B cell (primary cell): ENCODE results near the gene PPT2. TPM values are rescaled to one million over a fixed set of nuclear protein-coding genes. Genes with fewer than 3 reads are reported as not detected.

ENCODE experiments used
- ATAC-seq: fragments of 200-7000 bp; cut with Tn5 transposase; one replicate; pipeline ENCODE4 v1.10.0; 2021; ENCODE audit warnings: low read depth, mild to moderate bottlenecking, moderate number of reproducible peaks, moderate library complexity
- CTCF ChIA-PET: fragments of 350-600 bp; sonication (Branson Sonifier 250); formaldehyde crosslinking; loops from one replicate; lab custom pipeline; 2021; ENCODE audit warnings: antibody characterized with exemption, inconsistent platforms; lab: Charles Lee
- POLR2A ChIA-PET: fragments of 350-600 bp; sonication (Branson Sonifier 250); formaldehyde crosslinking; loops from one replicate; lab custom pipeline; 2021; ENCODE audit warnings: antibody characterized with exemption; lab: Charles Lee
- DNase-seq: peaks from one replicate; pipeline ENCODE4 v3.0.0; 2013
- H2AFZ ChIP-seq: 2 replicates; pipeline ENCODE4 v1.6.1; 2012; ENCODE audit warnings: mild to moderate bottlenecking, low read depth, low read length; ENCODE audit not compliant: insufficient read depth, poor library complexity, severe bottlenecking
- H3K27ac ChIP-seq, 2 donors: 1 replicate in 1 of 2; 2 replicates in 1 of 2; pipeline ENCODE4 v1.5.1; 2012 to 2013; ENCODE audit warnings: low read length in 2 of 2, mild to moderate bottlenecking in 2 of 2, moderate library complexity in 1 of 2
- H3K27me3 ChIP-seq, 4 experiments: fragments of 200-600 bp in 1 of 4; sonication (generic) in 1 of 4; replicated peaks in 1 of 4; 1 replicate in 2 of 4; 2 replicates in 2 of 4; pipeline versions ENCODE4 v1.6.1 to v1.7.0; 2013 to 2016; ENCODE audit warnings: low read length in 3 of 4, mild to moderate bottlenecking in 2 of 4, mixed read lengths in 1 of 4, moderate library complexity in 1 of 4; ENCODE audit not compliant: insufficient read depth in 4 of 4, control insufficient read depth in 3 of 4; ENCODE audit errors: control extremely low read depth in 1 of 4
- H3K36me3 ChIP-seq, 2 experiments: replicated peaks in 1 of 2; 1 replicate in 1 of 2; 2 replicates in 1 of 2; pipeline versions ENCODE4 v1.6.1 to v1.7.1; 2013; ENCODE audit warnings: low read length in 1 of 2; ENCODE audit not compliant: insufficient read depth in 2 of 2, control insufficient read depth in 1 of 2; ENCODE audit errors: control extremely low read depth in 1 of 2, extremely low read depth in 1 of 2
- H3K4me1 ChIP-seq, 2 donors: fragments of 200-600 bp in 1 of 2; sonication (generic) in 1 of 2; 1 replicate in 1 of 2; 2 replicates in 1 of 2; pipeline versions ENCODE4 v1.5.1 to v1.6.1; 2013 to 2017; ENCODE audit warnings: low read length in 2 of 2; ENCODE audit not compliant: control insufficient read depth in 2 of 2, insufficient read depth in 2 of 2
- H3K4me2 ChIP-seq: replicated peaks from 2 replicates; pipeline ENCODE3; 2012; ENCODE audit warnings: mild to moderate bottlenecking, low read depth, low read length; ENCODE audit not compliant: poor library complexity, severe bottlenecking
- H3K4me3 ChIP-seq, 5 experiments: fragments of 200-600 bp in 1 of 5; sonication (generic) in 1 of 5; 1 replicate in 3 of 5; 2 replicates in 2 of 5; pipeline versions ENCODE4 v1.5.1 to v1.7.0; 2011 to 2016; ENCODE audit warnings: low read length in 4 of 5, mild to moderate bottlenecking in 4 of 5, low read depth in 2 of 5, control low read depth in 1 of 5, moderate library complexity in 1 of 5; ENCODE audit not compliant: insufficient read depth in 1 of 5; ENCODE audit errors: control extremely low read depth in 1 of 5, extremely low read depth in 1 of 5
- H3K79me2 ChIP-seq: fragments of 200-600 bp; sonication (generic); one replicate; pipeline ENCODE4 v1.6.0; 2016; ENCODE audit warnings: low read length; ENCODE audit not compliant: control insufficient read depth, insufficient read depth
- H3K9ac ChIP-seq: fragments of 200-600 bp; sonication (generic); 2 replicates; pipeline ENCODE4 v1.6.1; 2017; ENCODE audit warnings: mild to moderate bottlenecking, low read length, moderate library complexity
- H3K9me3 ChIP-seq, 3 donors: one replicate each; pipeline versions ENCODE4 v1.6.1 to v1.7.1; 2013; ENCODE audit warnings: low read length in 2 of 3; ENCODE audit not compliant: control insufficient read depth in 2 of 3, insufficient read depth in 1 of 3; ENCODE audit errors: control extremely low read depth in 1 of 3
- H4K20me1 ChIP-seq: 2 replicates; pipeline ENCODE4 v1.6.0; 2012; ENCODE audit warnings: mild to moderate bottlenecking, low read length; ENCODE audit not compliant: insufficient read depth, control insufficient read depth, poor library complexity, severe bottlenecking
- H3K27ac Mint-ChIP-seq: one replicate; pipeline ENCODE4 v1.8.0; 2021; ENCODE audit warnings: mixed read lengths
- H3K27me3 Mint-ChIP-seq: one replicate; pipeline ENCODE4 v1.8.0; 2021; ENCODE audit warnings: mixed read lengths
- H3K4me1 Mint-ChIP-seq: one replicate; pipeline ENCODE4 v1.8.0; 2021; ENCODE audit warnings: mixed read lengths
- H3K4me3 Mint-ChIP-seq: one replicate; pipeline ENCODE4 v1.8.0; 2021; ENCODE audit warnings: mixed read lengths
- H3K9me3 Mint-ChIP-seq: one replicate; pipeline ENCODE4 v1.8.0; 2022; ENCODE audit warnings: mixed read lengths; ENCODE audit not compliant: insufficient read depth
- CTCF ChIP-seq: fragments of 200-600 bp; IDR thresholded peaks from one replicate; pipeline ENCODE4 v1.8.0; 2022; ENCODE audit warnings: antibody characterized with exemption, mild to moderate bottlenecking
- EZH2 ChIP-seq: IDR thresholded peaks from 2 replicates; pipeline ENCODE4 v1.6.1; 2012; ENCODE audit warnings: borderline replicate concordance, low read depth, mild to moderate bottlenecking, moderate library complexity, low read length; ENCODE audit not compliant: insufficient read depth, poor library complexity, severe bottlenecking
- WGBS: methylation state at CpG from one replicate; pipeline ENCODE4 v1.1.5; 2013; ENCODE audit warnings: missing lambda C conversion rate; ENCODE audit not compliant: insufficient coverage; 5-methylcytosine and 5-hydroxymethylcytosine counted together
- intact Hi-C: fragments of 100-400 bp; cut with micrococcal nuclease; formaldehyde crosslinking; loops from one replicate; pipeline ENCODE4 v1.10.0; 2022
- polyA plus RNA-seq: library from polyadenylated mRNA; depleted of rRNA; stranded (reverse); fragments of >200 nt; gene quantifications from 2 replicates; pipeline ENCODE4 v1.2.3, GENCODE V29; 2012
- total RNA-seq, 2 donors: library from RNA; stranded (reverse); fragments of 120-200 nt in 1 of 2; gene quantifications; 1 replicate in 1 of 2; 2 replicates in 1 of 2; pipeline versions ENCODE4 v1.2.3 to v1.2.4, GENCODE V29; 2013 to 2022

Gene PPT2
- total and polyA plus RNA-seq, 2 donors (not counting 1 experiment from before 2014, with no cell fraction given), result 1.2 to 4.2 TPM

GRCh38 chr6:32181915-32182529 is 28.1 kb downstream of the PPT2 start:
- Mint-ChIP-seq H3K9me3 (no peaks in the 10 kb centered on the region), H3K27ac (peak overlapping the region; percentile 37), H3K4me1 (peaks cover 52% of the 10 kb centered on the region), H3K4me3 (no peak overlapping the region), H3K27me3 (no peaks in the 10 kb centered on the region)
- Histone ChIP-seq H3K4me1 (peaks cover 16 to 24% of the 10 kb centered on the region in 2 donors), H4K20me1 (no peaks in the 10 kb centered on the region), H3K27ac (no peak overlapping the region), H3K79me2 (peaks cover 28% of the 10 kb centered on the region), H3K27me3 (no peaks in the 10 kb centered on the region), H3K9me3 (no peaks in the 10 kb centered on the region), H3K4me3 (no peak overlapping the region), H2AFZ (no peak overlapping the region), H3K9ac (no peak overlapping the region), H3K4me2 (no peak overlapping the region), H3K36me3 (peaks cover 0 to 52% of the 10 kb centered on the region in 2 experiments)
- CTCF ChIA-PET, result interaction anchor here (1.0 kb wide), 1 partner anchor 13 kb away, joined by 3 read pairs; no protein-coding TSS in a partner anchor
- DNase-seq (peak; percentile 12), ATAC-seq (no peak)
- WGBS, result 96% methylated on average over 10 of the region's 10 CpGs
- POLR2A ChIA-PET, result interaction anchor here (1.2 kb wide), 1 partner anchor 8 kb away, joined by 4 read pairs; the partner anchor contains the start of gene PBX2
- intact Hi-C loops, result no loop called here
- TF ChIP-seq CTCF (no peak), EZH2 (no peak)

- H3K4me3 ChIP-seq, result no peak overlapping the region
- no peak overlapping the region for H3K4me2 ChIP-seq
- Mint-ChIP-seq H3K4me1 (peaks cover 52% of the 10 kb centered on the region), H3K27me3 (no peaks in the 10 kb centered on the region), H3K4me3 (no peak overlapping the region), H3K27ac (peak overlapping the region; percentile 41), H3K9me3 (no peaks in the 10 kb centered on the region)
- H3K79me2 ChIP-seq, result peaks cover 32% of the 10 kb centered on the region
- ChIA-PET CTCF (interaction anchor here (1.0 kb wide), 1 partner anchor 12 kb away, joined by 3 read pairs; no protein-coding TSS in a partner anchor), POLR2A (interaction anchor here (1.2 kb wide), 1 partner anchor 8 kb away, joined by 4 read pairs; the partner anchor contains the start of gene PBX2)
- no peak for TF ChIP-seq CTCF
- no peak for TF ChIP-seq EZH2
- ATAC-seq (no peak), DNase-seq (no peak)
- peaks cover 0 to 57% of the 10 kb centered on the region in 2 experiments for H3K36me3 ChIP-seq
- H4K20me1 ChIP-seq, result no peaks in the 10 kb centered on the region
- peaks cover 17 to 24% of the 10 kb centered on the region in 2 donors for H3K4me1 ChIP-seq
- H3K27ac ChIP-seq, result no peak overlapping the region
- intact Hi-C loops, result no loop called here
- H3K9ac ChIP-seq, result no peak overlapping the region
- H3K9me3 ChIP-seq, result no peaks in the 10 kb centered on the region
- no peaks in the 10 kb centered on the region for H3K27me3 ChIP-seq
- WGBS, result 98% methylated on average over 7 of the region's 10 CpGs
- H2AFZ ChIP-seq, result no peak overlapping the region
These were observed 28.6 kb downstream of the PPT2 start for GRCh38 chr6:32182555-32182981.
